Astrocyte (in vitro differentiated cells and primary cell): ENCODE measurements around the gene CLCF1. TPM values are rescaled to one million over a fixed set of nuclear protein-coding genes. Genes with fewer than 3 reads are reported as not detected.

Experiments used
- DNase-seq: peaks from one replicate; pipeline ENCODE4 v3.0.0-alpha.2; 2010; ENCODE audit warnings: low read depth
- FAIRE-seq: peaks from 2 replicates; lab custom pipeline; 2011; peaks lifted over from hg19 to GRCh38; lab: Jason Lieb, UNC
- H2AFZ ChIP-seq: 2 replicates; pipeline ENCODE4 v1.6.0; 2012; ENCODE audit warnings: low read depth, low read length, inconsistent platforms
- H3K27ac ChIP-seq: 2 replicates; pipeline ENCODE4 v1.5.1; 2011; ENCODE audit warnings: low read depth, low read length, inconsistent platforms
- H3K27me3 ChIP-seq: 2 replicates; pipeline ENCODE4 v1.6.0; 2011; ENCODE audit warnings: low read length, inconsistent platforms; ENCODE audit not compliant: insufficient read depth
- H3K36me3 ChIP-seq: 2 replicates; pipeline ENCODE4 v1.5.1; 2011; ENCODE audit warnings: low read length, inconsistent platforms; ENCODE audit not compliant: insufficient read depth
- H3K4me1 ChIP-seq: 2 replicates; pipeline ENCODE4 v1.5.1; 2011; ENCODE audit warnings: low read length, inconsistent platforms; ENCODE audit not compliant: insufficient read depth
- H3K4me2 ChIP-seq: 2 replicates; pipeline ENCODE4 v1.6.0; 2012; ENCODE audit warnings: low read length, inconsistent platforms
- H3K4me3 ChIP-seq: 2 replicates; pipeline ENCODE4 v1.5.1; 2011; ENCODE audit warnings: low read depth, mild to moderate bottlenecking, low read length, inconsistent platforms; ENCODE audit not compliant: insufficient read depth
- H3K79me2 ChIP-seq: 2 replicates; pipeline ENCODE4 v1.6.0; 2012; ENCODE audit warnings: mild to moderate bottlenecking, low read length, inconsistent platforms; ENCODE audit not compliant: insufficient read depth
- H3K9ac ChIP-seq: 2 replicates; pipeline ENCODE4 v1.6.0; 2012; ENCODE audit warnings: mild to moderate bottlenecking, low read length, inconsistent platforms
- H3K9me3 ChIP-seq: 2 replicates; pipeline ENCODE4 v1.5.1; 2012; ENCODE audit warnings: low read depth, mild to moderate bottlenecking, low read length, inconsistent platforms; ENCODE audit not compliant: insufficient read depth
- H4K20me1 ChIP-seq: 2 replicates; pipeline ENCODE4 v1.6.0; 2012; ENCODE audit warnings: low read length, inconsistent platforms; ENCODE audit not compliant: insufficient read depth
- H3K27ac Mint-ChIP-seq: one replicate; pipeline ENCODE4 v1.8.0; 2021; ENCODE audit warnings: mild to moderate bottlenecking, mixed read lengths; ENCODE audit not compliant: unreplicated experiment
- H3K27me3 Mint-ChIP-seq: one replicate; pipeline ENCODE4 v1.8.0; 2021; ENCODE audit warnings: low read depth, mixed read lengths; ENCODE audit not compliant: unreplicated experiment
- H3K36me3 Mint-ChIP-seq: one replicate; pipeline ENCODE4 v1.8.0; 2021; ENCODE audit warnings: low read depth, mixed read lengths; ENCODE audit not compliant: unreplicated experiment
- H3K4me1 Mint-ChIP-seq: one replicate; pipeline ENCODE4 v1.8.0; 2021; ENCODE audit warnings: low read depth, mixed read lengths; ENCODE audit not compliant: unreplicated experiment
- H3K4me3 Mint-ChIP-seq: one replicate; pipeline ENCODE4 v1.8.0; 2021; ENCODE audit warnings: mild to moderate bottlenecking, moderate library complexity, mixed read lengths; ENCODE audit not compliant: unreplicated experiment
- H3K9me3 Mint-ChIP-seq: one replicate; pipeline ENCODE4 v1.8.0; 2021; ENCODE audit warnings: mild to moderate bottlenecking, mixed read lengths; ENCODE audit not compliant: unreplicated experiment
- CTCF ChIP-seq: IDR thresholded peaks from 2 replicates; pipeline ENCODE4 v1.5.1; 2011; ENCODE audit warnings: low read depth, mild to moderate bottlenecking, inconsistent platforms, low read length, moderate library complexity; ENCODE audit not compliant: insufficient read depth
- EZH2 ChIP-seq: IDR thresholded peaks from 2 replicates; pipeline ENCODE4 v1.6.1; 2012; ENCODE audit warnings: mild to moderate bottlenecking, low read length, inconsistent platforms; ENCODE audit not compliant: insufficient read depth
- total RNA-seq: library from RNA; stranded (reverse); gene quantifications from 2 replicates; pipeline ENCODE4 v1.2.1, GENCODE V29; 2021

Gene CLCF1
- total RNA-seq, 1 donor from 2014 or later = 17.6 TPM

- Histone ChIP-seq H3K4me1 (peaks cover 4% of the 10 kb centered on the region), H2AFZ (no peak overlapping the region), H3K4me3 (no peak overlapping the region), H3K9me3 (no peaks in the 10 kb centered on the region), H3K27ac (no peak overlapping the region), H3K36me3 (no peaks in the 10 kb centered on the region), H3K79me2 (no peaks in the 10 kb centered on the region), H3K27me3 (peaks cover 21% of the 10 kb centered on the region), H4K20me1 (no peaks in the 10 kb centered on the region), H3K4me2 (no peak overlapping the region), H3K9ac (no peak overlapping the region)
- Mint-ChIP-seq H3K4me1 (peaks cover 4% of the 10 kb centered on the region), H3K36me3 (peaks cover 2% of the 10 kb centered on the region), H3K27ac (no peak overlapping the region), H3K27me3 (peaks cover 28% of the 10 kb centered on the region), H3K4me3 (no peak overlapping the region), H3K9me3 (no peaks in the 10 kb centered on the region)
- FAIRE-seq (no peak), DNase-seq (no peak)
- no peak for TF ChIP-seq EZH2
- TF ChIP-seq CTCF = no peak
Measured at GRCh38 chr11:67412495-67413179, 39.2 kb upstream of the CLCF1 start.

DNA sequence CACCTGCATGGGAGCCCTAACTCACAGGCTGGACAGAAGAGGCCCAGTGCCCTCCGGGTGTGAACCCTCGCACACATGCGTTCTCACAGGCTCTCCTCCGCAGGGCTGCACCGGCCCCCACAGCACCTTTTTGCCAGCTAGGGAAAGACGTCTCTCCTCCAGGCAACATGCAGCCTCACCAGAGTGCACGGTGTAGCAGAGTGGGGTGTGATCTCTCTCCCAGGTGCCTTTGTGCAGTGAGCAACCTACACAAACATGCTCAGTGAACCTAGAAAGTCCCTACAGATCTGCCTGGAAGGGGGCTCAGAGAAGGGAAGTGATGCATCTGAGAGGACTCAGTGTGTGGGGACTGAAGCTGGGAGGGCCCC is 38.4 kb upstream of the CLCF1 start:
- Histone ChIP-seq H2AFZ (no peak overlapping the region), H3K9me3 (no peaks in the 10 kb centered on the region), H3K9ac (no peak overlapping the region), H3K79me2 (no peaks in the 10 kb centered on the region), H3K4me1 (peaks cover 2% of the 10 kb centered on the region), H4K20me1 (no peaks in the 10 kb centered on the region), H3K4me2 (no peak overlapping the region), H3K27me3 (peaks cover 21% of the 10 kb centered on the region), H3K4me3 (no peak overlapping the region), H3K27ac (no peak overlapping the region), H3K36me3 (no peaks in the 10 kb centered on the region)
- TF ChIP-seq EZH2 (no peak), CTCF (no peak)
- Mint-ChIP-seq H3K27me3 (peaks cover 29% of the 10 kb centered on the region), H3K27ac (no peak overlapping the region), H3K36me3 (peaks cover 4% of the 10 kb centered on the region), H3K9me3 (no peaks in the 10 kb centered on the region), H3K4me1 (peaks cover 4% of the 10 kb centered on the region), H3K4me3 (no peak overlapping the region)
- DNase-seq (no peak), FAIRE-seq (no peak)
